Renal cortical epithelial cell (primary cell): Measurements from ENCODE around the gene PHKG2. TPM values are rescaled to one million over a fixed set of nuclear protein-coding genes. Genes with fewer than 3 reads are reported as not detected.

Experiments used
- total RNA-seq: library from RNA; depleted of rRNA; stranded (reverse); fragments of >200 nt; gene quantifications from 2 replicates; pipeline ENCODE4 v1.2.3, GENCODE V29; 2014

PHKG2 gene
- total RNA-seq, 1 donor from 2014 or later = 26.2 TPM

Other genes with a start within 250 kb of the PHKG2 start
- gene ZNF768, start 221.9 kb upstream of the PHKG2 start, total RNA-seq = 22.4 and 24.0 TPM in 2 replicates
- gene ZNF747, start 213.6 kb upstream of the PHKG2 start, total RNA-seq = 7.5 and 11.7 TPM in 2 replicates
- gene ZNF764, start 190.1 kb upstream of the PHKG2 start, total RNA-seq = 2.6 and 6.9 TPM in 2 replicates
- 5.3 and 7.1 TPM in 2 replicates for gene ZNF688, start 176.7 kb upstream of the PHKG2 start, total RNA-seq
- gene ZNF785, start 162.7 kb upstream of the PHKG2 start, total RNA-seq = 3.5 and 9.1 TPM in 2 replicates
- gene ZNF689, start 138.0 kb upstream of the PHKG2 start, total RNA-seq = 4.0 and 4.5 TPM in 2 replicates
- 6.3 and 10.0 TPM in 2 replicates for gene PRR14, start 97.5 kb upstream of the PHKG2 start, total RNA-seq
- gene FBRS, start 90.0 kb upstream of the PHKG2 start, total RNA-seq = 7.5 and 20.6 TPM in 2 replicates
- 14.4 and 74.0 TPM in 2 replicates for gene SRCAP, start 49.3 kb upstream of the PHKG2 start, total RNA-seq
- gene CFAP119, start 13.6 kb downstream of the PHKG2 start, total RNA-seq = 2.7 and 2.8 TPM in 2 replicates
- gene RNF40, start 13.9 kb downstream of the PHKG2 start, total RNA-seq = 58.0 and 108 TPM in 2 replicates
- 6.4 and 22.1 TPM in 2 replicates for gene ZNF629, start 38.8 kb downstream of the PHKG2 start, total RNA-seq
- 21.7 and 29.0 TPM in 2 replicates for gene BCL7C, start 145.7 kb downstream of the PHKG2 start, total RNA-seq
- 2.1 and 4.7 TPM in 2 replicates for gene CTF1, start 148.2 kb downstream of the PHKG2 start, total RNA-seq
- 25.7 and 34.3 TPM in 2 replicates for gene FBXL19, start 175.1 kb downstream of the PHKG2 start, total RNA-seq
- 32.5 and 51.4 TPM in 2 replicates for gene ORAI3, start 200.6 kb downstream of the PHKG2 start, total RNA-seq
- 1.0 and 7.6 TPM in 2 replicates for gene SETD1A, start 209.3 kb downstream of the PHKG2 start, total RNA-seq
- 49.9 and 82.7 TPM in 2 replicates for gene HSD3B7, start 236.8 kb downstream of the PHKG2 start, total RNA-seq